NB4 (cell line): Measurements from ENCODE around the gene MAN2C1.

ENCODE experiments used
- DNase-seq: peaks from one replicate; pipeline ENCODE4 v3.0.0; 2010; ENCODE audit warnings: low read depth
- H3K4me3 ChIP-seq: one replicate; pipeline ENCODE4 v1.5.1; 2011; ENCODE audit warnings: mild to moderate bottlenecking, low read depth, low read length, moderate library complexity
- MAX ChIP-seq: IDR thresholded peaks from 2 replicates; pipeline ENCODE4 v1.6.1; 2011; ENCODE audit warnings: low read depth, low read length
- MYC ChIP-seq: IDR thresholded peaks from 2 replicates; pipeline ENCODE4 v1.6.1; 2011; ENCODE audit warnings: low read depth, low read length
- POLR2A ChIP-seq: IDR thresholded peaks from 2 replicates; pipeline ENCODE4 v1.6.1; 2011; ENCODE audit warnings: mild to moderate bottlenecking; ENCODE audit not compliant: insufficient read length; ENCODE audit errors: extremely low read depth
- TF ChIP-seq, protein P1 (sequence below): IDR thresholded peaks from one replicate; pipeline ENCODE4 v1.5.1; 2012; ENCODE audit warnings: low read depth, low read length

The MAN2C1 gene

GRCh38 chr15:75364881-75365280 is 3.5 kb downstream of the MAN2C1 start:
- no peak for DNase-seq
- TF ChIP-seq, protein P1, sequence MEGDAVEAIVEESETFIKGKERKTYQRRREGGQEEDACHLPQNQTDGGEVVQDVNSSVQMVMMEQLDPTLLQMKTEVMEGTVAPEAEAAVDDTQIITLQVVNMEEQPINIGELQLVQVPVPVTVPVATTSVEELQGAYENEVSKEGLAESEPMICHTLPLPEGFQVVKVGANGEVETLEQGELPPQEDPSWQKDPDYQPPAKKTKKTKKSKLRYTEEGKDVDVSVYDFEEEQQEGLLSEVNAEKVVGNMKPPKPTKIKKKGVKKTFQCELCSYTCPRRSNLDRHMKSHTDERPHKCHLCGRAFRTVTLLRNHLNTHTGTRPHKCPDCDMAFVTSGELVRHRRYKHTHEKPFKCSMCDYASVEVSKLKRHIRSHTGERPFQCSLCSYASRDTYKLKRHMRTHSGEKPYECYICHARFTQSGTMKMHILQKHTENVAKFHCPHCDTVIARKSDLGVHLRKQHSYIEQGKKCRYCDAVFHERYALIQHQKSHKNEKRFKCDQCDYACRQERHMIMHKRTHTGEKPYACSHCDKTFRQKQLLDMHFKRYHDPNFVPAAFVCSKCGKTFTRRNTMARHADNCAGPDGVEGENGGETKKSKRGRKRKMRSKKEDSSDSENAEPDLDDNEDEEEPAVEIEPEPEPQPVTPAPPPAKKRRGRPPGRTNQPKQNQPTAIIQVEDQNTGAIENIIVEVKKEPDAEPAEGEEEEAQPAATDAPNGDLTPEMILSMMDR, result no peak
- no peak for TF ChIP-seq MYC
- no peak for TF ChIP-seq POLR2A
- no peak for TF ChIP-seq MAX
- no peak overlapping the region for H3K4me3 ChIP-seq

DNA sequence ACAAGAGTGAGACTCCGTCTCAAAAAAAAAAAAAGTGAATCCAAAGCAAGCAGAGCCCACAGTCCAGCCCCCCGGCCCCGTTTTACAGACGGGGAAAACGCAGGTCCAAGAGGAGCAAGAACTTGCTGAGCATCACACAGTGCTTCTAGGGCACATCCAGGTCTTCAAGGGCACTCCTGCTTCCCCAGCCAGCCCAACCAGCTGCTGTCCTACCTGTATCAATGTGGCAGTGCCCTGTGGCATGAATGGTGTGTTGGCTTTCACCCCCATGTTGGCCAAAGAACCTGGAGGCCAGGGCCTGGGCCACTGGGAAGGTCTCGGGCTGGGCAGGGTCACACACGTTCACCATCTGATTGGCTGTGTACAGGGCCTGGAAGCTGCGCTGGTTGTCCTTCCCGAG is 4.6 kb downstream of the MAN2C1 start:
- no peak for DNase-seq
- TF ChIP-seq MAX (no peak), MYC (no peak), POLR2A (no peak)
- TF ChIP-seq, protein P1, result no peak
- H3K4me3 ChIP-seq, result no peak overlapping the region

- peak; percentile 37 for DNase-seq
- TF ChIP-seq MYC, result no peak
- TF ChIP-seq POLR2A, result no peak
- TF ChIP-seq MAX, result no peak
- TF ChIP-seq, protein P1, result no peak
- no peak overlapping the region for H3K4me3 ChIP-seq
Observed at GRCh38 chr15:75362642-75363249, 5.7 kb downstream of the MAN2C1 start.

DNA sequence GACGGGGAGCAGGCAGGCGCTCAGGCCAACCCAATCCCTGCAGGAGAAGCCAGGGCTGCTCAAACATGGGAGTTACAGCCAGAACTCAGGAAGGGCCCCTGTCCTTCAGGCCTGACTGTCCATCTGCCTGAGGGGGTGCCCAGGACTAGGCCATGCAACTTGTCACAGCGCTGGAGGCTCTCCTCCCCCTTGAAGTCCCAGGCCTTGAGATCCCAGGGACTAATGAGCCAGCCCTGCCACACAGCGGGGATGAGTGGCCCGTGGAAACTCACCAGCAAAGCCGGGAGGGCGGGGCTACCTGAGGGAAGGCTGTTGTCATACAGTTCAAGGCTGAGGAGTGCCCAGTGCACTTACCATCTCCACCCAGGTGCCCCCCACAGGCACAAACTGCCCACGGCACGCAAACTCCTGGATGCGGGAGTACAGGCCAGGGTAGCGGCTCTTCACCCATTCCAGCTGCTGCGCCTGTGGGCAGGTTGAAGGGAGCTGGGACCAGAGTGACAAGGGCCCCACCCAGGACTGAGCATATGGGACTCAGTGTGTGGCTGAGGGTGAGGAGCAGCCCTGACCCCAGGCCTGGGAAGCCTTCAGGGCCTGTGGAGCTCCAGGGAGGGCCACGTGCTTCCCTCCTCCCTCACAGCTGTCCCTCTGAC is 6.3 kb downstream of the MAN2C1 start:
- TF ChIP-seq MAX (no peak), MYC (no peak), POLR2A (no peak)
- TF ChIP-seq, protein P1, result no peak

GRCh38 chr15:75361361-75361988 is 6.9 kb downstream of the MAN2C1 start:
- no peak for DNase-seq
- no peak overlapping the region for H3K4me3 ChIP-seq
- TF ChIP-seq MYC, result no peak
- no peak for TF ChIP-seq POLR2A
- TF ChIP-seq, protein P1, result no peak
- TF ChIP-seq MAX, result no peak

More for the DNA sequence above, 6.3 kb downstream of the MAN2C1 start:
- DNase-seq, result no peak
- no peak overlapping the region for H3K4me3 ChIP-seq
